Activated naive CD4-positive, alpha-beta T cell treated with anti-CD3 and anti-CD28 coated beads, Interleukin-2, amount 50 U/mL, for 72 hours (primary cell): ENCODE measurements around the gene NUTM2F. TPM values are rescaled to one million over a fixed set of nuclear protein-coding genes. Genes with fewer than 3 reads are reported as not detected.
"Not testable (repeated sequence)": the region's sequence is repeated elsewhere in the genome, so short reads cannot be mapped to it uniquely, and the experiment has no call there.

Experiments
- ATAC-seq, 2 donors: fragments of 150-1000 bp; cut with Tn5 transposase; 2 replicates each; pipeline ENCODE4 v1.10.0; 2021; ENCODE audit warnings: mild to moderate bottlenecking in 2 of 2, moderate library complexity in 2 of 2
- DNase-seq, 2 donors: peaks; one replicate each; pipeline ENCODE4 v3.0.0; 2021 to 2022; ENCODE audit warnings: low spot score in 2 of 2
- H3K27ac Mint-ChIP-seq, 2 donors: one replicate each; pipeline ENCODE4 v1.8.0; 2022; ENCODE audit warnings: mild to moderate bottlenecking in 2 of 2, mixed read lengths in 2 of 2
- H3K36me3 Mint-ChIP-seq, 2 donors: one replicate each; pipeline ENCODE4 v1.8.0; 2022; ENCODE audit warnings: mixed read lengths in 2 of 2
- H3K9me3 Mint-ChIP-seq, 2 donors: one replicate each; pipeline ENCODE4 v1.8.0; 2022; ENCODE audit warnings: mixed read lengths in 2 of 2
- total RNA-seq, 2 donors: library from RNA; stranded (reverse); gene quantifications; one replicate each; pipeline ENCODE4 v1.2.3, GENCODE V29; 2022

NUTM2F gene
- not detected for total RNA-seq

GRCh38 chr9:94328544-94328943 is at the start of gene NUTM2F:
NUTM2F (minus strand) TSS chr9:94328644; CDS start chr9:94328623, 21 bp downstream.
- not testable (repeated sequence) for DNase-seq, H3K27ac Mint-ChIP-seq, H3K9me3 Mint-ChIP-seq, H3K36me3 Mint-ChIP-seq, ATAC-seq

GRCh38 chr9:94375197-94375596 is 46.8 kb upstream of the NUTM2F start:
- not testable (repeated sequence) for H3K36me3 Mint-ChIP-seq, H3K9me3 Mint-ChIP-seq
- H3K27ac Mint-ChIP-seq, result peak overlapping the region; percentile 79 to 89
- ATAC-seq (peak; percentile 46 to 52), DNase-seq (peak in 1 of 2 donors; percentile 4)

GRCh38 chr9:94374176-94375056 is 46.0 kb upstream of the NUTM2F start:
- H3K27ac Mint-ChIP-seq, result peak overlapping the region; percentile 79 to 89
- DNase-seq (peak; percentile 83 to 89), ATAC-seq (peak; percentile 97 to 99)
- not testable (repeated sequence) for H3K36me3 Mint-ChIP-seq, H3K9me3 Mint-ChIP-seq

- ATAC-seq, H3K9me3 Mint-ChIP-seq, H3K36me3 Mint-ChIP-seq, DNase-seq: not testable (repeated sequence)
- H3K27ac Mint-ChIP-seq, result peak overlapping the region; percentile 72 to 77
Measured at GRCh38 chr9:94373779-94374175, 45.3 kb upstream of the NUTM2F start.

GRCh38 chr9:94370266-94370665 is 41.8 kb upstream of the NUTM2F start:
- H3K27ac Mint-ChIP-seq, DNase-seq, ATAC-seq, H3K9me3 Mint-ChIP-seq, H3K36me3 Mint-ChIP-seq: not testable (repeated sequence)

- DNase-seq, H3K9me3 Mint-ChIP-seq, H3K27ac Mint-ChIP-seq, ATAC-seq, H3K36me3 Mint-ChIP-seq: not testable (repeated sequence)
Measured at GRCh38 chr9:94364093-94364614, 35.7 kb upstream of the NUTM2F start.

GRCh38 chr9:94357158-94357557 is 28.7 kb upstream of the NUTM2F start:
- not testable (repeated sequence) for DNase-seq, H3K27ac Mint-ChIP-seq, H3K9me3 Mint-ChIP-seq

GRCh38 chr9:94351901-94352723 is 23.7 kb upstream of the NUTM2F start:
- not testable (repeated sequence) for H3K27ac Mint-ChIP-seq, DNase-seq, ATAC-seq, H3K9me3 Mint-ChIP-seq, H3K36me3 Mint-ChIP-seq

More at GRCh38 chr9:94357158-94357557, 28.7 kb upstream of the NUTM2F start:
- H3K36me3 Mint-ChIP-seq, ATAC-seq: not testable (repeated sequence)

GRCh38 chr9:94348754-94349153 is 20.3 kb upstream of the NUTM2F start:
- not testable (repeated sequence) for H3K27ac Mint-ChIP-seq, ATAC-seq, H3K9me3 Mint-ChIP-seq, DNase-seq, H3K36me3 Mint-ChIP-seq

- not testable (repeated sequence) for ATAC-seq, H3K9me3 Mint-ChIP-seq, DNase-seq, H3K36me3 Mint-ChIP-seq
- peak overlapping the region in 1 of 2 donors; percentile 72 for H3K27ac Mint-ChIP-seq
Measured at GRCh38 chr9:94347451-94347850, 19.0 kb upstream of the NUTM2F start.

- not testable (repeated sequence) for DNase-seq, H3K9me3 Mint-ChIP-seq, H3K36me3 Mint-ChIP-seq, H3K27ac Mint-ChIP-seq, ATAC-seq
Measured at GRCh38 chr9:94341703-94342102, 13.3 kb upstream of the NUTM2F start.

- not testable (repeated sequence) for H3K27ac Mint-ChIP-seq, H3K36me3 Mint-ChIP-seq, H3K9me3 Mint-ChIP-seq, DNase-seq, ATAC-seq
Measured at GRCh38 chr9:94340750-94341149, 12.3 kb upstream of the NUTM2F start.

GRCh38 chr9:94339657-94340056 is 11.2 kb upstream of the NUTM2F start:
- H3K36me3 Mint-ChIP-seq, DNase-seq, H3K9me3 Mint-ChIP-seq, H3K27ac Mint-ChIP-seq, ATAC-seq: not testable (repeated sequence)

- H3K27ac Mint-ChIP-seq, DNase-seq, H3K36me3 Mint-ChIP-seq, ATAC-seq, H3K9me3 Mint-ChIP-seq: not testable (repeated sequence)
Measured at GRCh38 chr9:94338723-94339122, 10.3 kb upstream of the NUTM2F start.

GRCh38 chr9:94336445-94336844 is 8.0 kb upstream of the NUTM2F start:
- not testable (repeated sequence) for H3K9me3 Mint-ChIP-seq, ATAC-seq

GRCh38 chr9:94325583-94325982 is 2.9 kb downstream of the NUTM2F start:
- H3K36me3 Mint-ChIP-seq, DNase-seq, H3K27ac Mint-ChIP-seq, H3K9me3 Mint-ChIP-seq, ATAC-seq: not testable (repeated sequence)

More at GRCh38 chr9:94336445-94336844, 8.0 kb upstream of the NUTM2F start:
- DNase-seq, H3K36me3 Mint-ChIP-seq, H3K27ac Mint-ChIP-seq: not testable (repeated sequence)
